HepG2 (cell line): Measurements from ENCODE around the gene KIF27. TPM values are rescaled to one million over a fixed set of nuclear protein-coding genes. Genes with fewer than 3 reads are reported as not detected.
A peak's percentile ranks its signal among the peaks of the same experiment; 100 is the strongest.

Source experiments
- CHD4 ChIP-seq: fragments of 200-600 bp; sonication (generic); IDR thresholded peaks from 2 replicates; pipeline ENCODE4 v1.7.0; 2017; ENCODE audit warnings: mild to moderate bottlenecking, low read length, borderline replicate concordance
- DMAP1 ChIP-seq: IDR thresholded peaks from 2 replicates; pipeline ENCODE4 v1.6.1; 2016
- FOXO1 ChIP-seq: sonication (generic); formaldehyde crosslinking; IDR thresholded peaks from 2 replicates; pipeline ENCODE4 v1.4.0; 2020; ENCODE audit warnings: missing genetic modification reagents
- GPN1 ChIP-seq: sonication (generic); formaldehyde crosslinking; IDR thresholded peaks from 2 replicates; pipeline ENCODE4 v1.5.1; 2020; ENCODE audit warnings: missing genetic modification reagents, borderline replicate concordance
- MEF2D ChIP-seq: sonication (generic); formaldehyde crosslinking; IDR thresholded peaks from 2 replicates; pipeline ENCODE4 v1.5.1; 2020; ENCODE audit warnings: mild to moderate bottlenecking, missing genetic modification reagents
- MYNN ChIP-seq: sonication (generic); formaldehyde crosslinking; IDR thresholded peaks from 2 replicates; pipeline ENCODE4 v1.4.0; 2020; ENCODE audit warnings: mild to moderate bottlenecking, low read depth, missing genetic modification reagents
- PITX1 ChIP-seq: sonication (generic); formaldehyde crosslinking; IDR thresholded peaks from 2 replicates; pipeline ENCODE4 v1.5.1; 2020; ENCODE audit warnings: mild to moderate bottlenecking, missing genetic modification reagents
- SALL1 ChIP-seq: sonication (generic); formaldehyde crosslinking; IDR thresholded peaks from 2 replicates; pipeline ENCODE4 v1.8.0; 2022; ENCODE audit warnings: mild to moderate bottlenecking, missing genetic modification reagents
- SETDB1 ChIP-seq: sonication (generic); formaldehyde crosslinking; IDR thresholded peaks from 2 replicates; pipeline ENCODE4 v1.5.1; 2020; ENCODE audit warnings: missing genetic modification reagents, mild to moderate bottlenecking, borderline replicate concordance
- TAF1 ChIP-seq: sonication (generic); formaldehyde crosslinking; IDR thresholded peaks from 2 replicates; pipeline ENCODE4 v1.4.0; 2020; ENCODE audit warnings: missing genetic modification reagents
- ZBTB1 ChIP-seq: sonication (generic); formaldehyde crosslinking; IDR thresholded peaks from 2 replicates; pipeline ENCODE4 v1.4.0; 2020; ENCODE audit warnings: missing genetic modification reagents, borderline replicate concordance
- ZNF232 ChIP-seq: sonication (generic); formaldehyde crosslinking; IDR thresholded peaks from 2 replicates; pipeline ENCODE4 v1.4.0; 2020; ENCODE audit warnings: missing genetic modification reagents, borderline replicate concordance
- ZNF510 ChIP-seq: sonication (generic); formaldehyde crosslinking; IDR thresholded peaks from 2 replicates; pipeline ENCODE4 v1.4.0; 2020; ENCODE audit warnings: low read depth, mild to moderate bottlenecking, missing genetic modification reagents
- ZNF709 ChIP-seq: sonication (generic); formaldehyde crosslinking; IDR thresholded peaks from 2 replicates; pipeline ENCODE4 v1.5.0; 2020; ENCODE audit warnings: mild to moderate bottlenecking, missing genetic modification reagents
- ZNF75D ChIP-seq: sonication (generic); formaldehyde crosslinking; IDR thresholded peaks from 2 replicates; pipeline ENCODE4 v1.8.1; 2023; ENCODE audit warnings: missing genetic modification reagents, mild to moderate bottlenecking, borderline replicate concordance
- ZSCAN9 ChIP-seq: IDR thresholded peaks from 2 replicates; pipeline ENCODE4 v1.6.1; 2016; ENCODE audit warnings: borderline replicate concordance
- polyA plus RNA-seq, 8 experiments: library from polyadenylated mRNA; depleted of rRNA in 3 of 8; stranded (reverse) in 7 of 8; unstranded in 1 of 8; fragments of >200 nt; fragmentation: Illumina TruSeq in 4 of 8; extraction: Trizol in 4 of 8; gene quantifications; 2 replicates each; pipeline versions ENCODE4 v1.2.1 to v1.2.3, GENCODE V29; 2011 to 2016; ENCODE audit warnings: low read depth in 4 of 8, missing spikeins in 1 of 8, mixed read lengths in 1 of 8; ENCODE audit not compliant: insufficient read depth in 1 of 8
- total RNA-seq, 5 experiments: library from RNA; depleted of rRNA; stranded (reverse); fragments of >200 nt; fragmentation: Illumina TruSeq; extraction: Trizol; gene quantifications; 2 replicates each; pipeline ENCODE4 v1.2.3, GENCODE V29; 2016; ENCODE audit warnings: low read depth in 1 of 5
- TF ChIP-seq, protein P1 (sequence below): sonication (generic); formaldehyde crosslinking; IDR thresholded peaks from 2 replicates; pipeline ENCODE4 v1.4.0; 2020; ENCODE audit warnings: missing genetic modification reagents, borderline replicate concordance
- TF ChIP-seq, protein P2 (sequence below): IDR thresholded peaks from 2 replicates; pipeline ENCODE4 v1.6.1; 2018; ENCODE audit warnings: missing genetic modification reagents, mild to moderate bottlenecking, missing compliant biosample characterization
- TF ChIP-seq, protein P3 (sequence below), 2 experiments: sonication (generic) in 1 of 2; formaldehyde crosslinking in 1 of 2; IDR thresholded peaks; 2 replicates each; pipeline versions ENCODE4 v1.4.0 to v1.6.1; 2016 to 2020; ENCODE audit warnings: borderline replicate concordance in 1 of 2, low read depth in 1 of 2, mild to moderate bottlenecking in 1 of 2, missing genetic modification reagents in 1 of 2

The KIF27 gene
- total and polyA plus RNA-seq, 2 of the 13 experiments (the other 11 are each of a cell fraction or from before 2014, with no cell fraction given), result 0.95 to 4.1 TPM

DNA sequence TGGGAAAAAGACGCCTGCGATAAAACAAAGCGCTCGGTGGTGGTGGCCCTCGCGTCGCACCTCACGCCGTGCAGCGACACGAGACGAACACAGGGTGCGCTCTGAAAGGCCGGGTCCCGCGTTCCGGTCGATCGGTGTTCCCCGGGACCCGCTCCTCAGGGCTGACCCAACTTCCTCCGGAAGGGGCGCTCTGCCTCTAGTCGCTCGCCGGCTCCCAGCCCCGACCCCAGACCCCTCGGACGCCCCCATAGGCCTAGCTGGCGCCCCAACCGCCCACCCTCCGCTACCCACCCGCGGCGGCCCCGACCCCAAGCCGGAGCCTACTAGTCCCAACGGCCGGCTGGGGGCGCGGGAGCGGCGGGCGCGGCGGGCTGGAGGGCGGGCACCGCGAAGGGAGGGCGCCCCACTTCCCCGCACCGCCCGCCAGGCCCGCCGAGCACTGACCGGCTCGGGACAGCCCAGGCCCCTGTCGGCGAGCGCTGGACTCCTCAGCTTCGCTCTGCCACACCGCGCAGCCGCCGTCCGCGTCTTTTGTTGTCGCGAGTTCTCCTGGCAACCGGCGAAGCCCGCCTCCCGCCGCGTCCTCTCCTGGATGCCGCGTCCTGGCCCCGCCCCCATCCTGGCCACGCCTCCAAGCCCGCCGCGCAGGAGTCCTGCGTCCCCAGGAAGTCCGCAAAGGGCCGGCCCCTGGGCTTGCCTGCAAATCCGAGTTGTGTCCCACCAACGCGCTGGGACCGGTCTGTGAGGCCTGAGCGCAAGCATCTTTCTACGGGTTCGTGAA lies at the start of gene KIF27 (continued):
- TF ChIP-seq, protein P1, sequence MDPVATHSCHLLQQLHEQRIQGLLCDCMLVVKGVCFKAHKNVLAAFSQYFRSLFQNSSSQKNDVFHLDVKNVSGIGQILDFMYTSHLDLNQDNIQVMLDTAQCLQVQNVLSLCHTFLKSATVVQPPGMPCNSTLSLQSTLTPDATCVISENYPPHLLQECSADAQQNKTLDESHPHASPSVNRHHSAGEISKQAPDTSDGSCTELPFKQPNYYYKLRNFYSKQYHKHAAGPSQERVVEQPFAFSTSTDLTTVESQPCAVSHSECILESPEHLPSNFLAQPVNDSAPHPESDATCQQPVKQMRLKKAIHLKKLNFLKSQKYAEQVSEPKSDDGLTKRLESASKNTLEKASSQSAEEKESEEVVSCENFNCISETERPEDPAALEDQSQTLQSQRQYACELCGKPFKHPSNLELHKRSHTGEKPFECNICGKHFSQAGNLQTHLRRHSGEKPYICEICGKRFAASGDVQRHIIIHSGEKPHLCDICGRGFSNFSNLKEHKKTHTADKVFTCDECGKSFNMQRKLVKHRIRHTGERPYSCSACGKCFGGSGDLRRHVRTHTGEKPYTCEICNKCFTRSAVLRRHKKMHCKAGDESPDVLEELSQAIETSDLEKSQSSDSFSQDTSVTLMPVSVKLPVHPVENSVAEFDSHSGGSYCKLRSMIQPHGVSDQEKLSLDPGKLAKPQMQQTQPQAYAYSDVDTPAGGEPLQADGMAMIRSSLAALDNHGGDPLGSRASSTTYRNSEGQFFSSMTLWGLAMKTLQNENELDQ (CRISPR knock-in tag), result 0 out of 2 replicates have a peak, but pooled peaks have one; percentile 67
- TF ChIP-seq SETDB1 (CRISPR knock-in tag) (no peak), TAF1 (CRISPR knock-in tag) (peak; percentile 82; the same call in 1 of the 2 replicates), ZNF75D (no peak), GPN1 (CRISPR knock-in tag) (0 out of 2 replicates have a peak, but pooled peaks have one; percentile 34), ZSCAN9 (no peak; the same call in 1 of the 2 replicates), CHD4 (no peak), ZNF510 (CRISPR knock-in tag) (no peak), FOXO1 (CRISPR knock-in tag) (no peak), MYNN (CRISPR knock-in tag) (peak; percentile 28; the same call in 1 of the 2 replicates), ZNF709 (CRISPR knock-in tag) (peak; percentile 42; the same call in 1 of the 2 replicates), DMAP1 (peak; percentile 67; the same call in 1 of the 2 replicates), ZNF232 (CRISPR knock-in tag) (peak; percentile 96), MEF2D (no peak), SALL1 (CRISPR knock-in tag) (peak; percentile 68), PITX1 (CRISPR knock-in tag) (0 out of 2 replicates have a peak, but pooled peaks have one; percentile 26), ZBTB1 (CRISPR knock-in tag) (no peak)
- TF ChIP-seq, protein P2, sequence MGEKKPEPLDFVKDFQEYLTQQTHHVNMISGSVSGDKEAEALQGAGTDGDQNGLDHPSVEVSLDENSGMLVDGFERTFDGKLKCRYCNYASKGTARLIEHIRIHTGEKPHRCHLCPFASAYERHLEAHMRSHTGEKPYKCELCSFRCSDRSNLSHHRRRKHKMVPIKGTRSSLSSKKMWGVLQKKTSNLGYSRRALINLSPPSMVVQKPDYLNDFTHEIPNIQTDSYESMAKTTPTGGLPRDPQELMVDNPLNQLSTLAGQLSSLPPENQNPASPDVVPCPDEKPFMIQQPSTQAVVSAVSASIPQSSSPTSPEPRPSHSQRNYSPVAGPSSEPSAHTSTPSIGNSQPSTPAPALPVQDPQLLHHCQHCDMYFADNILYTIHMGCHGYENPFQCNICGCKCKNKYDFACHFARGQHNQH (CRISPR knock-in tag), result peak; percentile 47; the same call in 1 of the 2 replicates
- TF ChIP-seq, protein P3, sequence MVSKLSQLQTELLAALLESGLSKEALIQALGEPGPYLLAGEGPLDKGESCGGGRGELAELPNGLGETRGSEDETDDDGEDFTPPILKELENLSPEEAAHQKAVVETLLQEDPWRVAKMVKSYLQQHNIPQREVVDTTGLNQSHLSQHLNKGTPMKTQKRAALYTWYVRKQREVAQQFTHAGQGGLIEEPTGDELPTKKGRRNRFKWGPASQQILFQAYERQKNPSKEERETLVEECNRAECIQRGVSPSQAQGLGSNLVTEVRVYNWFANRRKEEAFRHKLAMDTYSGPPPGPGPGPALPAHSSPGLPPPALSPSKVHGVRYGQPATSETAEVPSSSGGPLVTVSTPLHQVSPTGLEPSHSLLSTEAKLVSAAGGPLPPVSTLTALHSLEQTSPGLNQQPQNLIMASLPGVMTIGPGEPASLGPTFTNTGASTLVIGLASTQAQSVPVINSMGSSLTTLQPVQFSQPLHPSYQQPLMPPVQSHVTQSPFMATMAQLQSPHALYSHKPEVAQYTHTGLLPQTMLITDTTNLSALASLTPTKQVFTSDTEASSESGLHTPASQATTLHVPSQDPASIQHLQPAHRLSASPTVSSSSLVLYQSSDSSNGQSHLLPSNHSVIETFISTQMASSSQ (IDR thresholded peaks at IDR 0.05; ENCODE audit: low read depth), result no peak
- TF ChIP-seq, protein P3 (CRISPR knock-in tag; IDR thresholded peaks at IDR 0.05; ENCODE audit: borderline replicate concordance), result no peak
